GM18861 (cell line): ENCODE measurements around the gene CACNA2D1.

Experiments used
- ATAC-seq: cut with Tn5 transposase; IDR thresholded peaks from one replicate; pipeline ENCODE4 v1.9.1; 2021; ENCODE audit not compliant: unreplicated experiment

Gene CACNA2D1

GRCh38 chr7:82289152-82289535, 154.4 kb downstream of the CACNA2D1 start:
- no peak for ATAC-seq

GRCh38 chr7:82286798-82287140, 156.8 kb downstream of the CACNA2D1 start:
- no peak for ATAC-seq

- no peak for ATAC-seq
Measured at GRCh38 chr7:82286096-82286797, 157.3 kb downstream of the CACNA2D1 start.

- no peak for ATAC-seq
Measured at GRCh38 chr7:82284936-82285519, 158.5 kb downstream of the CACNA2D1 start.

GRCh38 chr7:82275342-82275741, 168.2 kb downstream of the CACNA2D1 start:
- no peak for ATAC-seq

- no peak for ATAC-seq
Measured at GRCh38 chr7:82274681-82275080, 168.9 kb downstream of the CACNA2D1 start.

GRCh38 chr7:82273886-82274285, 169.7 kb downstream of the CACNA2D1 start:
- no peak for ATAC-seq

GRCh38 chr7:82270870-82271269, 172.7 kb downstream of the CACNA2D1 start:
- ATAC-seq = no peak

- ATAC-seq = no peak
Measured at GRCh38 chr7:82268632-82269031, 174.9 kb downstream of the CACNA2D1 start.

- ATAC-seq = no peak
Measured at GRCh38 chr7:82266081-82266480, 177.5 kb downstream of the CACNA2D1 start.

GRCh38 chr7:82264783-82265305, 178.7 kb downstream of the CACNA2D1 start:
- ATAC-seq = no peak

GRCh38 chr7:82263920-82264782, 179.4 kb downstream of the CACNA2D1 start:
- no peak for ATAC-seq

- ATAC-seq = no peak
Measured at GRCh38 chr7:82258181-82258580, 185.4 kb downstream of the CACNA2D1 start.

- no peak for ATAC-seq
Measured at GRCh38 chr7:82257118-82257695, 186.4 kb downstream of the CACNA2D1 start.

- no peak for ATAC-seq
Measured at GRCh38 chr7:82255706-82256105, 187.9 kb downstream of the CACNA2D1 start.

GRCh38 chr7:82250598-82250997, 193.0 kb downstream of the CACNA2D1 start:
- ATAC-seq = no peak

- ATAC-seq = no peak
Measured at GRCh38 chr7:82249979-82250378, 193.6 kb downstream of the CACNA2D1 start.

GRCh38 chr7:82247814-82248433, 195.7 kb downstream of the CACNA2D1 start:
- ATAC-seq = no peak

GRCh38 chr7:82244947-82245517, 198.5 kb downstream of the CACNA2D1 start:
- ATAC-seq = no peak

- ATAC-seq = no peak
Measured at GRCh38 chr7:82241356-82241755, 202.2 kb downstream of the CACNA2D1 start.

- ATAC-seq = no peak
Measured at GRCh38 chr7:82235713-82236112, 207.9 kb downstream of the CACNA2D1 start.
